HG03558 (cell line): ENCODE data around the gene MOCS1.
"Not testable (repeated sequence)": the region's sequence is repeated elsewhere in the genome, so short reads cannot be mapped to it uniquely, and the experiment has no call there.

Experiments used
- ATAC-seq: cut with Tn5 transposase; IDR thresholded peaks from one replicate; pipeline ENCODE4 v1.9.1; 2021; ENCODE audit warnings: moderate number of reproducible peaks; ENCODE audit not compliant: unreplicated experiment; ENCODE audit errors: extremely low read depth

MOCS1 gene

GRCh38 chr6:39934131-39934757 lies at the start of gene MOCS1:
MOCS1 (minus strand) TSS chr6:39934462; CDS start chr6:39934417, 45 bp downstream.
- ATAC-seq: no peak

DNA sequence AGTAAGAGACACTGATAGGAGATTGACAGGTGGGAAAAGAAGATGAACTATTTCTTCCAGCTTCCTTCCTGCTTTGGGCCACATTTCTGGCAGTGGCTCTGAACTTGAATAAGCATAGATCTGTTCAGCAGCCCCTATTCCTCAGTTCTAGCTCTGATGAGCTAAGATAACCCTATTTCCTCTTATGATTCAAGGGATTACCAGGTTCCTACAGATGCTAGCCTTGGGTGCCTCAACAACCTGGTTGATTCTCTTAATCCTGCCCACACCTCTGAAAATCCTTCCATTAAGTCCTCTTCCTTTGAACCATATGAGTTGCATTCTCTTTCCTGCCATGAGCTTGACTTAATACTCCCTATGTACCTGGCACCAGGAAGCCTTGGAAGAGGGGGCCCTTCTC lies 49.8 kb upstream of the MOCS1 start:
- ATAC-seq: no peak

GRCh38 chr6:39983193-39983592 lies 48.9 kb upstream of the MOCS1 start:
- no peak for ATAC-seq

GRCh38 chr6:39982720-39983119 lies 48.5 kb upstream of the MOCS1 start:
- no peak for ATAC-seq

- no peak for ATAC-seq
Measured at GRCh38 chr6:39980839-39981580, 46.7 kb upstream of the MOCS1 start.

- ATAC-seq: no peak
Measured at GRCh38 chr6:39979461-39980328, 45.4 kb upstream of the MOCS1 start.

- ATAC-seq: no peak
Measured at GRCh38 chr6:39978240-39978639, 44.0 kb upstream of the MOCS1 start.

- ATAC-seq: no peak
Measured at GRCh38 chr6:39973661-39974060, 39.4 kb upstream of the MOCS1 start.

- not testable (repeated sequence) for ATAC-seq
Measured at GRCh38 chr6:39972717-39973116, 38.5 kb upstream of the MOCS1 start.

- ATAC-seq: not testable (repeated sequence)
Measured at GRCh38 chr6:39971131-39971530, 36.9 kb upstream of the MOCS1 start.

GRCh38 chr6:39965751-39966150 lies 31.5 kb upstream of the MOCS1 start:
- ATAC-seq: no peak

GRCh38 chr6:39964530-39964929 lies 30.3 kb upstream of the MOCS1 start:
- no peak for ATAC-seq

DNA sequence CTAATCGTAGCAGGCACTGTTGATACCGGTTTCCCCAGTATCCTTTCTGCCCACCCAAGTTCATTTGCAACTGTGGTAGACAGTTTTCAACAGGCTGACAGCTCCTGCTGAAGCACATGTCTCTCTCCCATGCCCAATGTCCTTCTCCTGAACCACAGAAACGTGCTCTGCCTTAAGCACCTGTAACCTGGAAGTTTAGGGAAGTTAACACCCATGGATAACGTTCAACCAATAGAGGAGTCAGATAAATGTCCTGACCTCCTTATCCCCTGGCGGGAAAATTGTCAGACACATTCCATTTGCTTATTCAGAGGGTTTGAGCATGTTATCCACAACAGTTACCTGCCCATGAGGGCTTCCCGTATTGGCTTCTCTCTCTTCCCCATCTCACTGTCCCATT lies 29.8 kb upstream of the MOCS1 start:
- ATAC-seq: no peak

DNA sequence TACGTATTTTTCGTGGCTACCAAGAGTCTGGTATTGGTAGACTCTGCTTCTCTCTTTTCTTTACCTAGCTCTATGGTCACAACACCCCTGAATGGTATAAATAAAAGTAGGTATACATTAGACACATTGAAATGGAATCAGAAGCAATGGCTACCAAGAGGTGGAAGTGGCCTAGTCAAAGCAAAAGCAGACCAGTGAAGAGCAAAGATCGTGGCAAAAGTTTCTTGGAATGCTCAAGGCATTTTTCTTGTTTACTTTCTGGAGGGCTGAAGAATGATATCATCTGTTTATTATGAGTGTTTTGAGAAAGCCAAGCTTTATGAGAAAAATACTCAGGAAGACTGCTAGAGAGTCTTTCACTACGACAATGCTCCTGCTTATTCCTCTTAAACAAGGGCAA lies 28.6 kb upstream of the MOCS1 start:
- no peak for ATAC-seq

- no peak for ATAC-seq
Measured at GRCh38 chr6:39961178-39961577, 26.9 kb upstream of the MOCS1 start.

- ATAC-seq: no peak
Measured at GRCh38 chr6:39958947-39959346, 24.7 kb upstream of the MOCS1 start.

GRCh38 chr6:39956936-39957335 lies 22.7 kb upstream of the MOCS1 start:
- no peak for ATAC-seq

DNA sequence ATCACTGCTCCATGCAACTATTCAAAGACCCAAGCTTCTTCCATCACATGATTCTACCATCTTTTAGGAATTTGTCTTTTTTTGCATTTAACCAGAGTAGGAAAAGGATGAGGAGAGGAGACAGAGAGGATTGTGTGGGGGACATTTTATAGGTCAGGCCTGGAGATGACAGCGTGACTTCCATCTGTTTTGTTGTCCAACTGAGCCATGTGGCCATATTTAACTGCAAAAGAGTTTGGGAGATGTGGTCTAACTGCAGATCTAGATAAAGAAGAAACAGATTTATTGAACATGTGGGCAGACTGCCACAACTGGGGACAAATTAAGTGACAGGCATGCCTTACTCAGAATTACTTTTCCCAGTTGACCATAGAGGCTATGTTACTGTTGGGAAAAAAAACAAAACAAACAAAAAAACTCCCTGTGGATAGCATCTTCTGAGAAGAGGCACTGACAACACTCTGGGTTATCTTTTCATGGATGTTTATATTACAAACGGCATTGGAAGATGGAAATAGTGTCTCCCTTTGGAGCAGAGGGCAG lies 18.9 kb upstream of the MOCS1 start:
- ATAC-seq: no peak

GRCh38 chr6:39952167-39952566 lies 17.9 kb upstream of the MOCS1 start:
- ATAC-seq: no peak

- no peak for ATAC-seq
Measured at GRCh38 chr6:39951716-39952115, 17.5 kb upstream of the MOCS1 start.

GRCh38 chr6:39951191-39951590 lies 16.9 kb upstream of the MOCS1 start:
- ATAC-seq: no peak
